ENCODE results near the gene RITA1. TPM values are rescaled to one million over a fixed set of nuclear protein-coding genes. Genes with fewer than 3 reads are reported as not detected.

RITA1 gene
- total and polyA plus RNA-seq, 2 experiments from 2014 or later, result 20.0 to 40.4 TPM

DNA sequence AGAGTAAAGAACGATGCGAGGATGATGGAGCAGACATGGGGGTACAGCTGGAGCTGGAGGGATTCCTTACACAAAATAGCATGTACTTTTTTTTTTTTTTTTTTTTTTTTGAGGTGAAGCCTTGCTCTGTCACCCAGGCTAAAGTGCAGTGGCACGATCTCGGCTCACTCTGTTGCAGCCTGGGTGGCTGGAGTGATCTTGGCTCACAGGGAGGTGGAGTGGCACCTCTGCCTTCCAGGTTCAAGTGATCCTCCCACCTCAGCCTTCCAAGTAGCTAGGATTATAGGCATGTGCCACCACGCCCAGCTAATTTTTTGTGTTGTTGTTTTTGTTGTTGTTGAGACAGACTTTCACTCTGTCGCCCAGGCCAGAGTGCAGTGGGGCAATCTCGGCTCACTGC lies 44.8 kb upstream of the RITA1 start:
- no peak for ATAC-seq
- H3K27ac Mint-ChIP-seq, result no peak overlapping the region
- peaks cover 16% of the 10 kb centered on the region for H3K27me3 Mint-ChIP-seq (ENCODE audit: insufficient read depth, low read depth, poor library complexity)

More for the DNA sequence above, 44.8 kb upstream of the RITA1 start:
- Histone ChIP-seq H3K4me2 (no peak overlapping the region), H3K27me3 (ENCODE audit: insufficient read depth) (no peaks in the 10 kb centered on the region), H2AFZ (no peak overlapping the region), H3F3A (replicated peaks; ENCODE audit: low read depth) (0 out of 2 replicates have a peak, but pooled peaks cover 4% of the 10 kb centered on the region), H3K4me1 (ENCODE audit: insufficient read depth) (peaks cover 9% of the 10 kb centered on the region), H3K36me3 (ENCODE audit: insufficient read depth) (no peaks in the 10 kb centered on the region), H4K20me1 (replicated peaks; ENCODE audit: insufficient read depth) (no peaks in the 10 kb centered on the region), H3K9me2 (ENCODE audit: insufficient read depth) (no peaks in the 10 kb centered on the region), H3K27ac (ENCODE audit: low read depth) (no peak overlapping the region), H3K4me3 (no peak overlapping the region), H3K79me2 (replicated peaks; ENCODE audit: insufficient read depth) (no peaks in the 10 kb centered on the region)
- H3K4me1 Mint-ChIP-seq, result peaks cover 17% of the 10 kb centered on the region
- TF ChIP-seq ZNF331 (CRISPR knock-in tag; IDR thresholded peaks at IDR 0.05; ENCODE audit: low read depth), result no peak
- TF ChIP-seq, protein P1, sequence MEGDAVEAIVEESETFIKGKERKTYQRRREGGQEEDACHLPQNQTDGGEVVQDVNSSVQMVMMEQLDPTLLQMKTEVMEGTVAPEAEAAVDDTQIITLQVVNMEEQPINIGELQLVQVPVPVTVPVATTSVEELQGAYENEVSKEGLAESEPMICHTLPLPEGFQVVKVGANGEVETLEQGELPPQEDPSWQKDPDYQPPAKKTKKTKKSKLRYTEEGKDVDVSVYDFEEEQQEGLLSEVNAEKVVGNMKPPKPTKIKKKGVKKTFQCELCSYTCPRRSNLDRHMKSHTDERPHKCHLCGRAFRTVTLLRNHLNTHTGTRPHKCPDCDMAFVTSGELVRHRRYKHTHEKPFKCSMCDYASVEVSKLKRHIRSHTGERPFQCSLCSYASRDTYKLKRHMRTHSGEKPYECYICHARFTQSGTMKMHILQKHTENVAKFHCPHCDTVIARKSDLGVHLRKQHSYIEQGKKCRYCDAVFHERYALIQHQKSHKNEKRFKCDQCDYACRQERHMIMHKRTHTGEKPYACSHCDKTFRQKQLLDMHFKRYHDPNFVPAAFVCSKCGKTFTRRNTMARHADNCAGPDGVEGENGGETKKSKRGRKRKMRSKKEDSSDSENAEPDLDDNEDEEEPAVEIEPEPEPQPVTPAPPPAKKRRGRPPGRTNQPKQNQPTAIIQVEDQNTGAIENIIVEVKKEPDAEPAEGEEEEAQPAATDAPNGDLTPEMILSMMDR (conservative IDR thresholded peaks at IDR 0.05; ENCODE audit: low read depth in 2 of 2), result no peak
- TF ChIP-seq ETS1 (IDR thresholded peaks at IDR 0.05), result no peak
- no peak for TF ChIP-seq ZNF462 (CRISPR knock-in tag; IDR thresholded peaks at IDR 0.05)
- TF ChIP-seq EZH2phosphoT487 (IDR thresholded peaks at IDR 0.05; ENCODE audit: unreplicated experiment), result no peak
- TF ChIP-seq JUNB (IDR thresholded peaks at IDR 0.05; ENCODE audit: unreplicated experiment), result no peak
- no peaks in the 10 kb centered on the region; the same call in 2 of the 3 replicates for H3K9me3 Mint-ChIP-seq
- no peak overlapping the region for H3K4me3 Mint-ChIP-seq
- no peaks in the 10 kb centered on the region for H3K36me3 Mint-ChIP-seq (ENCODE audit: low read depth)
- DNase-seq (ENCODE audit: low spot score), result no peak
